HT-29 (cell line): Measurements from ENCODE around the gene ITLN2. TPM values are rescaled to one million over a fixed set of nuclear protein-coding genes. Genes with fewer than 3 reads are reported as not detected.
"Not testable (repeated sequence)": the region's sequence is repeated elsewhere in the genome, so short reads cannot be mapped to it uniquely, and the experiment has no call there.

Experiments used
- DNase-seq: peaks from one replicate; pipeline ENCODE4 v3.0.0-alpha.2; 2015; ENCODE audit warnings: low spot score
- total RNA-seq: library from RNA; depleted of rRNA; stranded (reverse); fragments of >200 nt; shearing (Covaris generic); gene quantifications from 2 replicates; pipeline ENCODE4 v1.2.3, GENCODE V29; 2014

The ITLN2 gene
- total RNA-seq, 1 experiment from 2014 or later = not detected

DNA sequence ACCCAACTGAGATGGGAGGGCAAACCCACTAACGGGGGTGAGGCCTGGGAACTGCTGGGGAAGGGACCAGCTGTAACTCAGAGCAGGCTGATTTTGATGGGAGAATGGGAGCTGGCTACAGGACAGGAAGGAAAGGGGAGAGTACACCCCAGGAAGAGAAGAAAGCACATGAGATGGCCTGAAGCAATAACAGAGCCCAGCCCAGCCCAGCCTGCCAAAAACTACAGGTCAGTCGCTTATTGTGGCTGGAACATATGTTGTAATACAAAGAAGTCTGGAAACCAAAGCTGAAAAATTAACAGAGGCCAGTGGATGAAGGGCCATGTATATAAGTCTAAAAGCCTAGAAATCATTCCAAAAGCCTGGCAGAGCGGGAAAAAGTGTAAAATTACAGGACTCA, 1.6 kb downstream of the ITLN2 start:
- DNase-seq = no peak

DNA sequence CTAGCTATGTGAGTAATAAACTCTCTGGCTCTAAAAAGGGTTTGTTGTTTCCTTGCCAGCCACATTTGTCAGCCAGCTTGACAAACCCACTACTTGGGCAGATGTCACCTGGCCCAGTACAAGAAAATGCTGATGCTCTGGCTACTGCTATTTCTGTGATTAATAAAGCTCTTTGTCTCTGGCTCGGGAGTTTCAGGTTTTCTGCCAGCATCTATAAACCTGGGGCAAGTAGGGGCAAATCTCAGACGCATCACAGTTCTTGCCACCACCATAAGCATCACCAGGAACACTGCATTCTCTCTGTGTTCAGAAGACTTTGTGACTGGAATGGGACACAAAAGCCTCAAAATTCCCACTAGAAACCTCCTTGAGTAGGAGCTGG, 2.5 kb downstream of the ITLN2 start:
- no peak for DNase-seq

GRCh38 chr1:160951443-160952128, 3.0 kb downstream of the ITLN2 start:
- peak; percentile 87 for DNase-seq

GRCh38 chr1:160950657-160951056, 4.0 kb downstream of the ITLN2 start:
- DNase-seq = no peak

- DNase-seq = no peak
These were observed 4.7 kb downstream of the ITLN2 start for GRCh38 chr1:160949881-160950280.

DNA sequence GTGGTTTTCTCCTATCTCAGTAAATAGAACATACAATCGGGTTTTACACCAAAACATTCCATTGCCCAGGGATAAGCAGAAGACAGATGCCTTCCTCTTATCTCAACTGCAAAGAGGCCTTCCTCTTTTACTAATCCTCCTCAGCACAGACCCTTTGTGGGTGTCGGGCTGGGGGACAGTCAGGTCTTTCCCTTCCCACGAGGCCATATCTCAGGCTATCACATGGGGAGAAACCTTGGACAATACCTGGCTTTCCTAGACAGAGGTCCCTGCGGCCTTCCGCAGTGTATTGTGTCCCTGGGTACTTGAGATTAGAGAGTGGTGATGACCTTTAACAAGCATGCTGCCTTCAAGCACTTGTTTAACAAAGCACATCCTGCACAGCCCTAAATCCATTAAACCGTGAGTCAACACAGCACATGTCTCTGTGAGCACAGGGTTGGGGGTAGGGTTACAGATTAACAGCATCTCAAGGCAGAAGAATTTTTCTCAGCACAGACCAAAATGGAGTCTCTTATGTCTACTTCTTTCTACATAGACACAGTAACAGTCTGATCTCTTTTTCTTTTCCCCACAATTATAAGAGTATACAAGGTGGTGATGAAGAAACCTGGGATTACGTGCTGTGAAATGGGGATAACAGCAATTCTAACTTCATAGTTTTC, 5.3 kb downstream of the ITLN2 start:
- peak; percentile 27 for DNase-seq

GRCh38 chr1:160947174-160947759, 7.3 kb downstream of the ITLN2 start:
- DNase-seq = not testable (repeated sequence)

- DNase-seq = not testable (repeated sequence)
These were observed 8.7 kb downstream of the ITLN2 start for GRCh38 chr1:160945881-160946280.

- DNase-seq = no peak
These were observed 9.5 kb downstream of the ITLN2 start for GRCh38 chr1:160945079-160945478.

GRCh38 chr1:160942926-160943325, 11.7 kb downstream of the ITLN2 start:
- peak; percentile 69 for DNase-seq

- DNase-seq = not testable (repeated sequence)
These were observed 17.9 kb downstream of the ITLN2 start for GRCh38 chr1:160936666-160937065.

DNA sequence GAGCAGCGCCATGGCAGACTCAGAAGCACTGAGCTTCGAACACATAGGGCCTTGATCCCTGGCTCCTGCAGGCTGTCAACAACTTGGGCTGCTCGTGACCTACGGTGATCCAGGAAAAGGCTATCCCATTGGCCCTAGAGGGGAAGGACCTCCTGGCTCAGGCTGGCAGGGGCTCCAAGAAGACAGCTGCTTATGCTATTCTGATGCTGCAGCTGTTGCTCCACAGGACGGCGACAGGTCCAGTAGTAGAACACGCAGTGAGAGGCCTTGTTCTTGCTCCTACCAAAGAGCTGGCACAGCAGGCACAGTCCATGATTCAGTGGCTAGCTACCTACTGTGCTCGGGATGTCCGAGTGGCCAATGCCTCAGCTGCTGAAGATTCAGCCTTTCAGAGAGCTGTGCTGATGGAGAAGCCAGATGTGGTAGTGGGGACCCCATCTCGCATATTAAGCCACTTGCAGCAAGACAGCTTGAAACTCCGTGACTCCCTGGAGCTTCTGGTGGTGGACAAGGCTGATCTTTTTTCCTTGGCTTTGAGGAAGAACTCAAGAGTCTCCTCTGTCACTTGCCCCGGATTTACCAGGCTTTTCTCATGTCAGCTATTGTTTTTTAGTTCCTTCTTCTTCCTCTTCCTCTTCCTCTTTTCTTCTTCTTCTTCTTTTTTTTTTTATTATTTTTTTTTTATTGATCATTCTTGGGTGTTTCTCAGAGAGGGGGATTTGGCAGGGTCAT, 18.9 kb downstream of the ITLN2 start:
- DNase-seq = no peak

GRCh38 chr1:160933305-160933704, 21.3 kb downstream of the ITLN2 start:
- DNase-seq = not testable (repeated sequence)

DNA sequence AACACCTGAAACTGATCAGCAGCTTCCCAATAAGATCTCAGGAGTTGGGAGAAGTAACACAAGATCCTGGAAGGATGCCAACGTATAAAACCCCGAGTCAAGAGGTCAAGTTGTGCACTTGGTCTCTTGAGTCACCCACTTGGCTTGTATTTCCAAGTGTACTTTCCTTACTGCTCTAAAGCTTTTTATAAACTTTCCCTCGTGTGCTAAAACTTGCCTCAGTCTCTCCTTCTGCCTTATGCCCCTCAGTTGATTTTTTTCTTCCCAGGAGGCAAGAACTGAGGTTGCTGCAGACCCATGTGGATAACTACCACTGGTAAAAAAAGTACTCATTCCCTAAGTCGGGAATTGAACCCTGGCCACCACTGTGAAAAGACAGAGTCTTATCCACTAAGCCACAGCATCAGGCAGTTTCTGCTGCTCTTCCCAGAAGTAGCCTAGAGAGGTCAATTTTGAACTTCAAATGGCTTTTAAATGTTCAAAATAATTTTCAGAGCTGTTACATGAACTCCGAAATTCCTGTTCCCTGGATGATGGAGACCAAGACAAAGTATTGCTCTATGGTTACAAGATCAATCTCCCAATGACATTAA, 28.9 kb downstream of the ITLN2 start:
- DNase-seq = peak; percentile 48

GRCh38 chr1:160924791-160925651, 29.6 kb downstream of the ITLN2 start:
- DNase-seq = no peak

- DNase-seq = no peak
These were observed 37.9 kb downstream of the ITLN2 start for GRCh38 chr1:160916666-160917065.

GRCh38 chr1:160913229-160913628, 41.4 kb downstream of the ITLN2 start:
- not testable (repeated sequence) for DNase-seq

GRCh38 chr1:160911925-160912324, 42.7 kb downstream of the ITLN2 start:
- DNase-seq = no peak

GRCh38 chr1:160911441-160911840, 43.2 kb downstream of the ITLN2 start:
- no peak for DNase-seq

- DNase-seq = no peak
These were observed 44.3 kb downstream of the ITLN2 start for GRCh38 chr1:160910170-160910750.
